22Rv1 (cell line): ENCODE data around the gene TRIM67.

Experiments used
- ZFX ChIP-seq: fragments of 450-650 bp; IDR thresholded peaks from 2 replicates; pipeline ENCODE4 v1.6.1; 2017; ENCODE audit warnings: antibody characterized with exemption, borderline replicate concordance
- TF ChIP-seq, protein P1 (sequence below): fragments of 450-650 bp; IDR thresholded peaks from 2 replicates; pipeline ENCODE4 v1.5.1; 2017; ENCODE audit warnings: mild to moderate bottlenecking

DNA sequence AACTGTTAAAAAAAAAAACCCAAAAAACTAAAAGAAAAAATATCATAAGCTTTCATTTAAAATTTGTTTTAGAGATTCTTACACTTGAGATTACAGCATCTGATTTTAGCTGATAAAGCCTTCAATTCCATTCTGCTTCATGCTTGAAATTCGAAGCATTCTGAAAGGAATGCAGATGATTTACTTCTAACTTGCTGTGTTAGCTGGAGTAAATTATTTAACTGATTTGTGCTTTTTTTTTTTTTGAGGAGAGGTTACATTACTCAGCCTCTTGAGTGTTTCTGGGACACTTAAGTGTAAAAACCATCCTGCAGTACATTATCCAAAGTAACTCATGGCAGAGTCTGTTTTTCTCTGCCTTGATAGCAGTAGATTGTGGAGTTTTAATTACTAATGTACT is 4.5 kb upstream of the TRIM67 start:
- TF ChIP-seq, protein P1, sequence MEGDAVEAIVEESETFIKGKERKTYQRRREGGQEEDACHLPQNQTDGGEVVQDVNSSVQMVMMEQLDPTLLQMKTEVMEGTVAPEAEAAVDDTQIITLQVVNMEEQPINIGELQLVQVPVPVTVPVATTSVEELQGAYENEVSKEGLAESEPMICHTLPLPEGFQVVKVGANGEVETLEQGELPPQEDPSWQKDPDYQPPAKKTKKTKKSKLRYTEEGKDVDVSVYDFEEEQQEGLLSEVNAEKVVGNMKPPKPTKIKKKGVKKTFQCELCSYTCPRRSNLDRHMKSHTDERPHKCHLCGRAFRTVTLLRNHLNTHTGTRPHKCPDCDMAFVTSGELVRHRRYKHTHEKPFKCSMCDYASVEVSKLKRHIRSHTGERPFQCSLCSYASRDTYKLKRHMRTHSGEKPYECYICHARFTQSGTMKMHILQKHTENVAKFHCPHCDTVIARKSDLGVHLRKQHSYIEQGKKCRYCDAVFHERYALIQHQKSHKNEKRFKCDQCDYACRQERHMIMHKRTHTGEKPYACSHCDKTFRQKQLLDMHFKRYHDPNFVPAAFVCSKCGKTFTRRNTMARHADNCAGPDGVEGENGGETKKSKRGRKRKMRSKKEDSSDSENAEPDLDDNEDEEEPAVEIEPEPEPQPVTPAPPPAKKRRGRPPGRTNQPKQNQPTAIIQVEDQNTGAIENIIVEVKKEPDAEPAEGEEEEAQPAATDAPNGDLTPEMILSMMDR: no peak
- TF ChIP-seq ZFX: no peak
